HepG2 (cell line): ENCODE results near the gene HAUS5. TPM values are rescaled to one million over a fixed set of nuclear protein-coding genes. Genes with fewer than 3 reads are reported as not detected.

Experiments
- CREM ChIP-seq, 2 experiments: sonication (generic) in 1 of 2; formaldehyde crosslinking in 1 of 2; IDR thresholded peaks; 2 replicates each; pipeline versions ENCODE4 v1.4.0 to v1.6.1; 2016 to 2020; ENCODE audit warnings: antibody characterized with exemption in 1 of 2, mild to moderate bottlenecking in 1 of 2, missing genetic modification reagents in 1 of 2
- ELF1 ChIP-seq: sonication (generic); formaldehyde crosslinking; IDR thresholded peaks from 2 replicates; pipeline ENCODE4 v1.4.0; 2020; ENCODE audit warnings: missing genetic modification reagents
- MEF2D ChIP-seq: sonication (generic); formaldehyde crosslinking; IDR thresholded peaks from 2 replicates; pipeline ENCODE4 v1.5.1; 2020; ENCODE audit warnings: mild to moderate bottlenecking, missing genetic modification reagents
- MXD3 ChIP-seq: IDR thresholded peaks from 2 replicates; pipeline ENCODE4 v1.6.1; 2016; ENCODE audit warnings: mild to moderate bottlenecking, missing biosample characterization, missing genetic modification reagents
- MXD4 ChIP-seq: IDR thresholded peaks from 2 replicates; pipeline ENCODE4 v1.6.1; 2016; ENCODE audit warnings: mild to moderate bottlenecking, missing biosample characterization, missing genetic modification reagents
- NFE2L2 ChIP-seq: fragments of 150-350 bp; IDR thresholded peaks from 2 replicates; pipeline ENCODE4 v1.6.1; 2014; ENCODE audit warnings: low read length
- PRDM10 ChIP-seq: sonication (generic); formaldehyde crosslinking; IDR thresholded peaks from 2 replicates; pipeline ENCODE4 v1.4.0; 2020; ENCODE audit warnings: low read depth, missing genetic modification reagents
- RBAK ChIP-seq: sonication (generic); formaldehyde crosslinking; IDR thresholded peaks from 2 replicates; pipeline ENCODE4 v1.5.1; 2020; ENCODE audit warnings: mild to moderate bottlenecking, missing genetic modification reagents
- SMAD9 ChIP-seq: sonication (generic); formaldehyde crosslinking; IDR thresholded peaks from 2 replicates; pipeline ENCODE4 v1.5.1; 2020; ENCODE audit warnings: mild to moderate bottlenecking, missing genetic modification reagents
- SNAI1 ChIP-seq: sonication (generic); formaldehyde crosslinking; IDR thresholded peaks from 2 replicates; pipeline ENCODE4 v1.5.0; 2020; ENCODE audit warnings: mild to moderate bottlenecking, missing genetic modification reagents, borderline replicate concordance
- SOX5 ChIP-seq: IDR thresholded peaks from 2 replicates; pipeline ENCODE4 v1.6.1; 2016; ENCODE audit warnings: borderline replicate concordance
- TFDP1 ChIP-seq: IDR thresholded peaks from 2 replicates; pipeline ENCODE4 v1.6.1; 2016; ENCODE audit warnings: missing compliant biosample characterization, missing genetic modification reagents, borderline replicate concordance
- YY1 ChIP-seq: IDR thresholded peaks from 2 replicates; pipeline ENCODE4 v1.6.1; 2011; ENCODE audit warnings: low read length, low read depth, moderate library complexity, mild to moderate bottlenecking; ENCODE audit not compliant: insufficient read depth, insufficient replicate concordance
- ZBTB4 ChIP-seq: sonication (generic); formaldehyde crosslinking; IDR thresholded peaks from 2 replicates; pipeline ENCODE4 v1.4.0; 2020; ENCODE audit warnings: missing genetic modification reagents, mild to moderate bottlenecking, borderline replicate concordance
- ZFAT ChIP-seq: sonication (generic); formaldehyde crosslinking; conservative IDR thresholded peaks from 2 replicates; pipeline ENCODE4 v1.8.1; 2023; ENCODE audit warnings: missing genetic modification reagents, inconsistent platforms
- ZNF232 ChIP-seq: sonication (generic); formaldehyde crosslinking; IDR thresholded peaks from 2 replicates; pipeline ENCODE4 v1.4.0; 2020; ENCODE audit warnings: missing genetic modification reagents, borderline replicate concordance
- ZNF501 ChIP-seq: sonication (generic); formaldehyde crosslinking; IDR thresholded peaks from 2 replicates; pipeline ENCODE4 v1.5.1; 2020; ENCODE audit warnings: mild to moderate bottlenecking, moderate library complexity, missing genetic modification reagents
- ZNF570 ChIP-seq: sonication (generic); formaldehyde crosslinking; IDR thresholded peaks from 2 replicates; pipeline ENCODE4 v1.4.0; 2020; ENCODE audit warnings: mild to moderate bottlenecking, missing genetic modification reagents, borderline replicate concordance
- ZNF639 ChIP-seq: conservative IDR thresholded peaks from 2 replicates; pipeline ENCODE4 v1.6.1; 2018; ENCODE audit warnings: missing genetic modification reagents
- polyA plus RNA-seq, 8 experiments: library from polyadenylated mRNA; depleted of rRNA in 3 of 8; stranded (reverse) in 7 of 8; unstranded in 1 of 8; fragments of >200 nt; fragmentation: Illumina TruSeq in 4 of 8; extraction: Trizol in 4 of 8; gene quantifications; 2 replicates each; pipeline versions ENCODE4 v1.2.1 to v1.2.3, GENCODE V29; 2011 to 2016; ENCODE audit warnings: low read depth in 4 of 8, missing spikeins in 1 of 8, mixed read lengths in 1 of 8; ENCODE audit not compliant: insufficient read depth in 1 of 8
- total RNA-seq, 5 experiments: library from RNA; depleted of rRNA; stranded (reverse); fragments of >200 nt; fragmentation: Illumina TruSeq; extraction: Trizol; gene quantifications; 2 replicates each; pipeline ENCODE4 v1.2.3, GENCODE V29; 2016; ENCODE audit warnings: low read depth in 1 of 5

Gene HAUS5
- total and polyA plus RNA-seq, 2 of the 13 experiments (the other 11 are each of a cell fraction or from before 2014, with no cell fraction given) = 10.3 to 17.7 TPM

- TF ChIP-seq PRDM10 (CRISPR knock-in tag) (peak; percentile 81), ZNF570 (CRISPR knock-in tag) (no peak), ELF1 (CRISPR knock-in tag) (peak; percentile 88), RBAK (CRISPR knock-in tag) (no peak), ZBTB4 (CRISPR knock-in tag) (no peak), ZNF639 (0 out of 2 replicates have a peak, but pooled peaks have one; percentile 43), ZFAT (no peak), MEF2D (peak; percentile 55; the same call in 1 of the 2 replicates), MXD4 (CRISPR knock-in tag) (peak; percentile 63; the same call in 1 of the 2 replicates), SNAI1 (CRISPR knock-in tag) (no peak), TFDP1 (CRISPR knock-in tag) (peak; percentile 57; the same call in 1 of the 2 replicates), ZNF501 (CRISPR knock-in tag) (peak; percentile 63), YY1 (peak; percentile 41), ZNF232 (CRISPR knock-in tag) (no peak), NFE2L2 (no peak), CREM (IDR thresholded peaks at IDR 0.05) (peak; percentile 100), CREM (CRISPR knock-in tag; IDR thresholded peaks at IDR 0.05) (peak; percentile 99), SOX5 (peak; percentile 16; the same call in 1 of the 2 replicates), SMAD9 (CRISPR knock-in tag) (no peak), MXD3 (peak; percentile 76)
Observed at GRCh38 chr19:35628565-35629331, 16.2 kb downstream of the HAUS5 start, which contains the start of gene RBM42 (continued).
